Activated naive CD8-positive, alpha-beta T cell treated with anti-CD3 and anti-CD28 coated beads, Interleukin-2, amount 50 U/mL, for 16 hours (primary cell): ENCODE data around the gene LHX3.

Experiments used
- DNase-seq: peaks from one replicate; pipeline ENCODE4 v3.0.0-alpha.2; 2020; ENCODE audit warnings: low read depth, low spot score

Gene LHX3

GRCh38 chr9:136226680-136227407, 21.9 kb upstream of the LHX3 start:
- no peak for DNase-seq

DNA sequence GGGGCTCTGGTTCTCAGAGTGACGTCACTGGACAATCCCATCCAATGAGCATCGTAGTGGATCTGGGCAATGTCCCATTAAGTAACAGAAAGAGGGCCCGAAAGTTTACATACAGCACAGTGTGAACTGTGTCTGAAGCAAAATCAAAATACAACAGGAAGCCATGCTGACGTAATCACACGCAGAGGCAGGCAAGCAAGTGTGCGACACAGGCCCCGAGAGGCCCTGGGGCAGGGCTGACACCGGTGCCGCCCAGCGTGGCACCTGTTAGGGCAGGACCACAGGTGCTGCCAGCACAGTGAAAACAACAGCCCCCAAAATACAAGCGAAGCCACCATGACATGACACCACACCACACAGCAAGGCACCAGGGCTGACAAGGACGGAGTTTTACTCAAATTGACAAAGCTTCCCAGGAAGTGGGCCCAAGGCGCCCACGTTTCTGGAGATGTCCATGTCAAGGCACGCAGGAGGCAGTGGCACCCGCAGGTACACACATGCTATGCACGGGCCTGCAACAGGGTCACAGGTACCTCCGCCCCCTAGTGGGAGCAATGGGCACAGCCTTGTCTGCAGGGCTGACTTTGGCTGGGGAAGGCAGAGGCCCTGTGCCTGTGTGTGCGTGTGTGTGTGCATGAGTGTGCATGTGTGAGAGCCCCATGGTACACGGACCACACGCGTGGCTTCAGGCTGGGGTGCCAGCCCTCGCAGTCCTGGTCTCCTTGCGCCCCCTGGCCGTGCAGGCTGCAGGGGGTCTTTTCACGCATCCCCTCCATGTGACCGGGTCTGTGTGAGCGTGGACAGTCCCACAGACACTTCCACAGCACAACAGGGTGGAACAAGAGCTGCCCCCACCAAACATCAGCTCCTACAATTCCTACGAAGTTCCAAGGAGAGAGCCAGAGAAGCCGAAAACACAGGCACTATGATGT, 21.1 kb upstream of the LHX3 start:
- DNase-seq, result peak; percentile 22

DNA sequence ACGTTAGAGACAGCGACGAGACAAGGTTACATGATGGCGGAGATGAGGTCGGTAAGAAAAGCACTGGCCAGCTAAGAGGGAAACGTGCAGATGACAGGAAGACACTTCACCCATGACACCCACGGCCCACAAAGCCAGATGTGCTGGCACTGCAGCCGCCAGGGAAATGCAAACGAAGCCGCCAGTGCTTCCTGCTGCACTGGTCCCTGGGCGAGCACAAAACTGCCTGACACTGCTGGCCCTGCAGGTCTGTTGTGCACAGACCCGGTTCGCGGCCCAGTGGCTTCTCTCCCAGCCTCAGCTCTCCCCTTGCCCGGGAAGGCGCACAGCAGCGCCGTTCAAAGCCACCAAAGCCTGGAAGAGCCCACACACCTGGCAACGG, 20.4 kb upstream of the LHX3 start:
- no peak for DNase-seq

DNA sequence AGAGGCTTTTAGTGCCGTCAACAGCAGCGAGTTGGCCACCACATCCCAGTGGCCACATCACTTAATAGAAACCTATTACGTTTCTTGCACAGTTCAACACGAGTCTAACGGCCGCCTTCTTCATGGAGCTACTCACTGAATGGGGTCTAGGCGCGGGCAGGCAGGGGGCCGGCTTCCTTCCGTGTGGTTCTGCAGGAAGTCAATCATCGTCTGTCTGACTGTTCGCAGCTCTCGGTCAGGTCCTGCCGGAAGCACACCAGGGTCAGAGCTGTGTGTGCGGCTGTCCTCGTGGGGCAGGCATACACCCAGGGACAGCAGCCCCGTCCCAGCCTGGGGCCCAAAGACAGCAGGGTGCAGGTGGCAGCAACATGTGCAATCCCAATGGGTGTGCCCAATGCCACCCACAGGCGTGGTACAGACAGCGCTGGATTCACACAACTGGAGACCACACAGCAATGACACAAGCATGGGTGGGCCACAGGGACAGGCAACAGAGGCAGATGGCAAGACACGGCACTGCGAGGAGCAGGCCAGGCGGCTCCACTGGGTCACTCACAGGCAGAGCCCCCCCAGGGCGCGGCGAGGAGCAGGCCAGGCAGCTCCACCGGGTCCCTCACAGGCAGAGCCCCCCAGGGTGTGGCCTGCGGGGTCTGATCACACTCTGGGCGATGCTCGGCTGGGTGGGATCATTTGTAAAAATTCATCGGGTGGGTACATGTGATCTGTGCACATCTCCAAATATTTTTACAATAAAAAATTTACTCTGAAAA, 19.1 kb upstream of the LHX3 start:
- no peak for DNase-seq

- DNase-seq, result no peak
Measured at GRCh38 chr9:136222906-136223285, 18.0 kb upstream of the LHX3 start.

- DNase-seq, result no peak
Measured at GRCh38 chr9:136222166-136222905, 17.4 kb upstream of the LHX3 start.

GRCh38 chr9:136220017-136220729, 15.2 kb upstream of the LHX3 start:
- DNase-seq, result no peak

DNA sequence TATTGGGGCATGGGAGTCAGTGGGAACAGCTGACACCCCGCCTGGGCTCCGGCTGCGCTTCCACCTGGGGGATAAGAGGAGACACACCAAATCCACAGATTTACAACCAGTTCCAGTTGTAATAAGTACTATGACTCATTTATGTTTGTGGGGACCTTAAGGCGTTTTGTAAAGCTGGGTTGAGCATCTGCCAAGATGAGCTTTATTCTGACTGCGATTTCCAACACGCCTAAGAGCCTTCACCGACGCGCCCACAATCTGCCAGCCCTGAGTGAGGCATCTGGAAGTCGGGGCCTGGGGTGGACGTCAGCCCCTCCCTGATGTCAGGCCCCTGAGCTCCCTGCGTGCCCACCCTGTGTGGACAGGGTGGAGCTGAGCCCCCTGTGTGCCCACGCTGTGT, 14.3 kb upstream of the LHX3 start:
- DNase-seq, result no peak

DNA sequence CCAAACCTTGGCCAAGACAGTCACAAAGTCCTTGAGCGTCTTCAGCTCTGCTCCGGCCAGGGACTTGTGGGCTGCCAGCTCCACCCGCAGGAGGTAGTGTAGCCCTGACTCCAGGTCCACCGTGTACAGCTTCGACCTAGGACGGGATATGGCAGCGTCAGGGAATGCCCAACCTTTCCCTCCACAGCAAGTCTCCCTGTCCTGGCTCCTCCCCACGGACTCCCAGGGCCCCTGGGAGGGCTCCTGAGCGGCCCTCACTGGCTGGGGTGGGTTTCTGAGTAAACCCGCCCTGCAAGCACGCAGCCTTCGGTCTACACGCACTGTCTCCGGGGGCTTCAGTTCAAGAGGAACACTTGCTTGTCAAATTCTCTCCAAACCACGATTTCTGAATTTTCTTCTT, 13.7 kb upstream of the LHX3 start:
- DNase-seq, result no peak

- DNase-seq, result no peak
Measured at GRCh38 chr9:136218271-136218670, 13.3 kb upstream of the LHX3 start.

DNA sequence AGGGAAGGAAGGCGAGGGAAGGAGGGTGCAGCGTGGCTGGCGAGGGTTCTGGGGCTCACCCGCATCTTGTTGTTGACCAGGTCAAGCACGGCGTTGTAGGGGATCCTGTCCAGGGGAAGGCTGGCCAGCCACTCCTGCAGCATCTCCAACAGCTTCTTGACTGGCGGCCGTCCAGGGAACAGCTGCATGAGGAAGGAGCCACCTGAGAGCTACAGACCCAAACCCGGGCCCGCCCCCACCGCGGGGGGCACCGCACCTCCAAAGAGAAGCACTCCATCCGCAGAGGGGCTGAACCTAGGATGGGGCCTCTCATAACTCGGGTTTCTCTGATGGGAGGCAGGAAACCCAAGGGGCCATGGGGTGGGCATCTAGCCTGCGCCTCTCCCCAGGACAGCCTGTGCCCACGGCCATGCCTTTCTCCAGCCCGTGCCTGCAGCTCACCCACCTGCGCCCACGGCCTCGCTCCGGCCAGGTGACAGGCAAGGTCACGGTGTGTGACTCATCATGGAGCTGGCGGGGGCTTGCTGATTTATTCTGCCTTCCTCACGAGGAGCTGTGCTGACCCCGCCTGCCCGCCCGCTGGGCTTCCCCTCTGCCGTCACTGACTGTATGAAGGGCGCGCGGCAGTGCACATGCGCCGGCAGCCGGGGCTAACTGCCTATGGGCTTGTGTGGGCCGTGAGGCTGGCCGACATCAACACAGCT, 11.8 kb upstream of the LHX3 start:
- no peak for DNase-seq

DNA sequence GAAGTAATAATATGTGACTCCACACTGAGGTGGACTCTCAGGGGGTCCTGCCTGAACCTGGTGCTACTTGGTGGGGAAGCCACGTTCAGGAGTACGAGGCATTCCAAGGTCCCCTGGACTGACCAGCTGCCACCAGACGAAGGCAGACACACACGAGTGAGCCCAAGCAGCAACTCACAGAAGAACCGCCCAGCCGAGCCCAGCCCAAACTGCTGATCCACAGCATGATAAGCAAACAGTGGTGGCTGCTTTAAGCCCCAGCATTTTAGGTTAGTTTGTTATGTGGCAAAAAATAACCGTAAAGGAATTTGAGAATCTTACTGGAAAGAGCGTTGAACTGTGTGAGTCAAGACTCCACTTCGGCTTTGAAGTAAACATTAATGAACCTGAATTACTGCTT, 8.8 kb upstream of the LHX3 start:
- no peak for DNase-seq

DNA sequence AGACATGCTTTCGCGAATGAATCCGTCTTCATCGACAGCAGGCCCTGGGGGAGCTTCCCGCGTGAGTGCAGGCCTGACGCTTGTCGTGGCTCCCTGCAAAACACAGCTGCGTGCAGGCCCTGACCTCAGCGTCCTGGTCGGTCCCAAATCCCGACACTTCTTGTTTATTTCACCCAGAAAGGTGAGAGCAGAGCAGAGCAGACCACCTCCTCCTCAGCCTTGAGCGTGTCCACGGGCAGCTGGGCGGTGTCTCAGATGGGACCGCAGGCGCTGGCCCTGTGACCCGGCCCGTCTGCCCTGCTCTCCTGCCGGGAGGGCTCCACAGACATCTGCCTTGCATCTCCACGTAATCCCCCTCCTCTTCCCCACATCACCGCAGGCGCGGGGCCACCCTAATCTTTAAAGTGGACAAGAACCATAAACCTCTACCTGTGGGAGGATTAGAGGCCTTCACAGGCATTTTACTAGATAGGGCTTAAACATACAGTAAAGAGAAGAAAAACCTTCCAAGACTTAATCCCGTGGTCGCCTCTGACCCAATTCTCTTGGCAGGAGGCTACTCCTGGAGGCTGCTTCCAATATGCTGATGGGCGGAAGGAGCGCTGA, 7.5 kb upstream of the LHX3 start:
- DNase-seq, result no peak

- no peak for DNase-seq
Measured at GRCh38 chr9:136211441-136212344, 6.8 kb upstream of the LHX3 start.

- DNase-seq, result no peak
Measured at GRCh38 chr9:136211006-136211405, 6.1 kb upstream of the LHX3 start.

- no peak for DNase-seq
Measured at GRCh38 chr9:136210276-136210675, 5.3 kb upstream of the LHX3 start.

- no peak for DNase-seq
Measured at GRCh38 chr9:136209786-136210185, 4.9 kb upstream of the LHX3 start.

- DNase-seq, result no peak
Measured at GRCh38 chr9:136209232-136209631, 4.3 kb upstream of the LHX3 start.

- DNase-seq, result no peak
Measured at GRCh38 chr9:136208675-136209074, 3.7 kb upstream of the LHX3 start.
